Islet of Langerhans (tissue), 1 donor: ENCODE measurements around the gene GNA12.
"Not testable (repeated sequence)": the region's sequence is repeated elsewhere in the genome, so short reads cannot be mapped to it uniquely, and the experiment has no call there.

ENCODE experiments used
- FAIRE-seq: peaks from one replicate; lab custom pipeline; 2011; peaks lifted over from hg19 to GRCh38; lab: Jason Lieb, UNC

Gene GNA12

GRCh38 chr7:2709553-2710285, 134.4 kb downstream of the GNA12 start:
- FAIRE-seq = no peak

- FAIRE-seq = no peak
Measured at GRCh38 chr7:2708547-2709310, 135.4 kb downstream of the GNA12 start.

- FAIRE-seq = no peak
Measured at GRCh38 chr7:2708041-2708440, 136.1 kb downstream of the GNA12 start.

GRCh38 chr7:2707481-2707880, 136.6 kb downstream of the GNA12 start:
- no peak for FAIRE-seq

GRCh38 chr7:2706685-2707126, 137.4 kb downstream of the GNA12 start:
- no peak for FAIRE-seq

GRCh38 chr7:2705371-2706096, 138.6 kb downstream of the GNA12 start:
- FAIRE-seq = no peak

- FAIRE-seq = no peak
Measured at GRCh38 chr7:2702594-2702957, 141.5 kb downstream of the GNA12 start.

GRCh38 chr7:2701832-2702593, 142.1 kb downstream of the GNA12 start:
- no peak for FAIRE-seq

GRCh38 chr7:2701424-2701823, 142.7 kb downstream of the GNA12 start:
- FAIRE-seq = no peak

- no peak for FAIRE-seq
Measured at GRCh38 chr7:2700141-2700850, 143.8 kb downstream of the GNA12 start.

GRCh38 chr7:2699289-2699620, 144.9 kb downstream of the GNA12 start:
- FAIRE-seq = no peak

- no peak for FAIRE-seq
Measured at GRCh38 chr7:2698581-2699288, 145.4 kb downstream of the GNA12 start.

- not testable (repeated sequence) for FAIRE-seq
Measured at GRCh38 chr7:2694122-2694436, 150.0 kb downstream of the GNA12 start.

GRCh38 chr7:2693420-2694121, 150.5 kb downstream of the GNA12 start:
- FAIRE-seq = not testable (repeated sequence)

GRCh38 chr7:2692543-2692942, 151.6 kb downstream of the GNA12 start:
- no peak for FAIRE-seq

GRCh38 chr7:2691932-2692439, 152.1 kb downstream of the GNA12 start:
- FAIRE-seq = not testable (repeated sequence)

GRCh38 chr7:2691011-2691707, 152.9 kb downstream of the GNA12 start:
- FAIRE-seq = no peak

- no peak for FAIRE-seq
Measured at GRCh38 chr7:2689951-2690705, 154.0 kb downstream of the GNA12 start.

GRCh38 chr7:2689343-2689847, 154.7 kb downstream of the GNA12 start:
- no peak for FAIRE-seq
